GM12865 (cell line): Measurements from ENCODE around the gene ZDHHC9.

ENCODE experiments used
- DNase-seq: peaks from one replicate; pipeline ENCODE4 v3.0.0; 2010; ENCODE audit warnings: low read depth
- H3K4me3 ChIP-seq: 2 replicates; pipeline ENCODE4 v1.5.1; 2011; ENCODE audit warnings: mild to moderate bottlenecking, low read depth, low read length, control low read depth
- TF ChIP-seq, protein P1 (sequence below): IDR thresholded peaks from 2 replicates; pipeline ENCODE4 v1.5.1; 2011; ENCODE audit warnings: low read length, control low read depth, low read depth, inconsistent platforms; ENCODE audit not compliant: insufficient read depth; ENCODE audit errors: missing control alignments

ZDHHC9 gene

DNA sequence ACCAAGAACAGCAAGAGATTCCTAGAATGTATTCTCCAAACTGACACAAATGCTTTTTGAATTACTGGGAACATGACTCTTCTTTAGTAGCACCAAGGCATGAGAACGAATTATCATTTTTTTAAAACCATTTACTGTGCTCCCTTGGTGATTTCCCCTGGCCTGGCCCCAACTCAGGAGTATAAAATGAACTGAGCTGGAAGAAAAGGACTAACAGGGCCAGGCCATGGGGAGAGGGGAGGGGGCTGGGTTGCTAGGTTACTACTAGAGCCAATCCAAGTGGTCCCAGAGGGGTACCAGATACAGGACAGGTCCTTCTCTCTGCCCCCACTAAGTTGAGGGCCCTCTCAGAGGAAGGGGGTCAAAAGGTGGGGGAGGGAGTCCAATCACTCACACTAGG lies 40.8 kb downstream of the ZDHHC9 start:
- TF ChIP-seq, protein P1, sequence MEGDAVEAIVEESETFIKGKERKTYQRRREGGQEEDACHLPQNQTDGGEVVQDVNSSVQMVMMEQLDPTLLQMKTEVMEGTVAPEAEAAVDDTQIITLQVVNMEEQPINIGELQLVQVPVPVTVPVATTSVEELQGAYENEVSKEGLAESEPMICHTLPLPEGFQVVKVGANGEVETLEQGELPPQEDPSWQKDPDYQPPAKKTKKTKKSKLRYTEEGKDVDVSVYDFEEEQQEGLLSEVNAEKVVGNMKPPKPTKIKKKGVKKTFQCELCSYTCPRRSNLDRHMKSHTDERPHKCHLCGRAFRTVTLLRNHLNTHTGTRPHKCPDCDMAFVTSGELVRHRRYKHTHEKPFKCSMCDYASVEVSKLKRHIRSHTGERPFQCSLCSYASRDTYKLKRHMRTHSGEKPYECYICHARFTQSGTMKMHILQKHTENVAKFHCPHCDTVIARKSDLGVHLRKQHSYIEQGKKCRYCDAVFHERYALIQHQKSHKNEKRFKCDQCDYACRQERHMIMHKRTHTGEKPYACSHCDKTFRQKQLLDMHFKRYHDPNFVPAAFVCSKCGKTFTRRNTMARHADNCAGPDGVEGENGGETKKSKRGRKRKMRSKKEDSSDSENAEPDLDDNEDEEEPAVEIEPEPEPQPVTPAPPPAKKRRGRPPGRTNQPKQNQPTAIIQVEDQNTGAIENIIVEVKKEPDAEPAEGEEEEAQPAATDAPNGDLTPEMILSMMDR = no peak
- DNase-seq = no peak
- no peak overlapping the region for H3K4me3 ChIP-seq

DNA sequence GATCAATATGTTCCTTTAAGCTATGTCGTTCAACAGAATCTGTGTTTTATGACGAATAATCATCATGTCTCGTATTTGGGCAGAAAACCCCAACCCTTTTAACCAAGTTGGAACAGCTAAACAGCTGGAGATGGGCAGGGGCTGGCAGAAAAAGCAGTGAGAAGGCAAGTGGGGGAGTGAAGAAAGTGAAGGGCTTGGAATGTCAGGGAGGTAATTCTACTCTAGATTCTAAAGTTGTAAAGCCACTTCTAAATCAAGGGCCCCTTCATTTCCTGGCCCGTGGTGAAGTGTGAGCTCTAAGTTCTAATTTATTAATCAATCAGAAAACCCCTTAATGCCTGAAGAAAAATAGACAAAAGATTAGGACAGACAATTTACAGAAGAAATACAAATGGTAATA lies 43.5 kb downstream of the ZDHHC9 start:
- TF ChIP-seq, protein P1 = no peak
- H3K4me3 ChIP-seq = no peak overlapping the region

DNA sequence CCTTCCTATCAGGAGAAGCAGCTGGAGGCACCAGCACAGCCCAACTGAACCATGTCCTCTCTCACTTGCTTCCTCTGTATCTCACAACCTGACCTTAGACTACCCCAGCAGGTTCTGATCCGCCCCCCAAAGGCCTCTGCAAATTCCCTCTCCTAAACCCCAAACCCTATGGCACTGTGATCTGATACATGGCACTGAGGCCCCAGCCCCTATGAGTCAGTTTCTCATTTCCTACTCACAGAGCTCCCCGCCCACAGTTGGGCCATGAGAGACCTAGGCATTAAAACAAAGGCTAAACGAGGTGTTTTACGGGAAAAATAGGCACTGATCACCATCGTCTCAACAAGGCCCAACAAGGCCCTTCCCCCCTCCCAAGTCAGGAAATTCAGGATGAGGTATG lies 44.8 kb downstream of the ZDHHC9 start:
- DNase-seq = no peak
- H3K4me3 ChIP-seq = no peak overlapping the region
- TF ChIP-seq, protein P1 = no peak

More for the DNA sequence above, 43.5 kb downstream of the ZDHHC9 start:
- DNase-seq = no peak

DNA sequence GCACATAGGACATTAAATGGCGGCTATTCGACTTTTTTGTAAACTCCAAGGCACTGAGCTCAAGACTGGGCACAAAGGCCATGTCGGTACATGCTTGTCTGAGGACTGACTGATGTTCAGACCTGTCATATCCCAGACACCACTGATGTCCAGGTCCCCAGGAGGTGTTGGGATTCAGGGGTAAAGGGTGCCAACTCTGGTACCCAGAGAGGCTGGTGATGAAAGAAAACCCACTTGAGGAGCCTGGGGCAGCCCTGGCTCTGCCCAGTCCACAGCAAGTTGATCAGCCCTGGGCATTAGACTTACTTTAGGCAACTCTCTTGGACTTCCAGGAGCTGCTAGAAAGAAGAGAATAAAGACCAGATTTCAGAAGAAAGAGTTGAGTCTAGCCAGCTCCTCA lies 45.2 kb downstream of the ZDHHC9 start:
- DNase-seq = no peak
- TF ChIP-seq, protein P1 = no peak
- no peak overlapping the region for H3K4me3 ChIP-seq

DNA sequence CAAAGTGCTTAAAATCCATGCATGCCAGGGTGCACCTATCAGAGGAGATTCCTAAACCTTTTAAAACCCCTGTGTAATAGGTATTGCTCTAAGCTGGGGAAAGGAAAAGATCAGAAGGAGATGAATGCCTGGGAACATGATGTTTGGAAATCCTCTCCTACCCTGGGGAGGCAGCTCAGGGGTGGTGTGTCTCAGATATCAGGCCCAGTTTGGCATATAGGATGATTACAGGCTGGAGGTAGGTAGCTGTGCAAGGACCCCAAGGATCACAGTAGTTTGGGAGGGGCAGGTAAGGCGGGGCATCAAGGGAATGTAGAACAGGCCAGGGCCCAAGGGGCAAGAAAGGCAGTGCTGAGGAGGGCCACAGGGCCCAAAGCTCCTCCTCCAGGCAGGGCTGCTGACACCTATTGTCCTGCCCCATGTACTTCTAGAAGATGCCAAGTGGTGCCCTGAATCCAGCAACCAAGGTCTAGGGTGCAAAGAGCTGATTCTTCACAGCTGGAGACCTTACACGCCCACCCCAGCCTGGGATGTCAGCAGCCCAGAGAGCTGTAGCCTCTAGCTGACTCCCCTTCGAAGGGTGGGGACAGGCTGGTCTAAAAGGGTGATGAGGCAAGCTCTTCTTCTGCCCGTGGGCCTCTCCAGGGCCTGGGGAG lies 46.3 kb downstream of the ZDHHC9 start:
- TF ChIP-seq, protein P1 = no peak

DNA sequence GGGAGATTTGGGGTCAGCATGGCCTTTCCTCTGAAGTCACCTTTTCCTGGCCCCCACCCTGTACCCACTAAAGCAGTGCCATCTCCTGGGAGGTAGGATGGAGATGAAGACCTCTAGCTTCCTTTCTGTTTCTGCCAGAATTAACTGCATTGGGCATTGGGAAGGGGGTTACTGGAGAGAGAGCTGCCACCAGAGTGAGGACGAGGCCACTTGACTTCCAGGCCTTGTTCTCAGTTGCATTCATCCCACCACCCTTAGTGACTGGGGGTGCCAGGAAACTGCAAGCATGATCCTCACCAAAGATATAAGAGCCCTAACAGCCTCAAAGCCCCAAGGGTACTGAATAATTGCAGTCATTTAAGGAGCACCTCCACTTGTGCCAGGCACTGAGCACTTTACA lies 48.1 kb downstream of the ZDHHC9 start:
- H3K4me3 ChIP-seq = no peak overlapping the region
- TF ChIP-seq, protein P1 = no peak
- no peak for DNase-seq

More for the DNA sequence above, 46.3 kb downstream of the ZDHHC9 start:
- no peak for DNase-seq
- H3K4me3 ChIP-seq = no peak overlapping the region

DNA sequence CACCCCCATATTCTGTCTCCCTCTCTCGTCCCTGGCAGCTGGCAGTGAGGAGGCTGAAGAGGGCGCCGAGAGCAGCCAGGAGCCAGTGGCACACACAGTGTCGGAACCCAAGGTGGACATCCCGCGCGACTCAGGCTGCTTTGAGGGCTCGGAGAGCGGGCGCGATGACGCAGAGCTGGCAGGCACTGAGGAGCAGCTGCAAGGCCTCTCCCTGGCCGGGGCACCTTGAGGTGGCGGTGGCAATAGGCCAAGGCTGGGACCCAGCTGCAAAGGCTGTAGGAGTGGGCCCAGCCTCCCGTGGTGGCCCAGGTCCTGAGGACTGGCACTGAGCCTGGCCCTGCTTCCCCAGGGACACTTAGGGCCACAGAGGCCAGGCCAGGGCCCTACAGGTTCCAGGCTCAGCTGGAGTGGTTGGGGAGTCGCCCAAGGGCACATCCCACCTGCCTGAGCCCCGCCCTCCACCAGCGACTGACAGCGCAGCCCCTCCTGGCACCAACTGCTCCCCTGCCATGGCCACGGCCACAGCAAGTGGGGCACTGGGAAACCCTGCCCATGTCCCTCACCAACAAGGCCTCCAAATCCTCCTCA lies 50.0 kb downstream of the ZDHHC9 start:
- TF ChIP-seq, protein P1 = no peak
- no peak overlapping the region for H3K4me3 ChIP-seq
- no peak for DNase-seq
